ENCODE results near the gene OR2T34.
"Not testable (repeated sequence)": the region's sequence is repeated elsewhere in the genome, so short reads cannot be mapped to it uniquely, and the experiment has no call there.

The OR2T34 gene, protein sequence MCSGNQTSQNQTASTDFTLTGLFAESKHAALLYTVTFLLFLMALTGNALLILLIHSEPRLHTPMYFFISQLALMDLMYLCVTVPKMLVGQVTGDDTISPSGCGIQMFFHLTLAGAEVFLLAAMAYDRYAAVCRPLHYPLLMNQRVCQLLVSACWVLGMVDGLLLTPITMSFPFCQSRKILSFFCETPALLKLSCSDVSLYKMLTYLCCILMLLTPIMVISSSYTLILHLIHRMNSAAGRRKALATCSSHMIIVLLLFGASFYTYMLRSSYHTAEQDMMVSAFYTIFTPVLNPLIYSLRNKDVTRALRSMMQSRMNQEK
- 0 reads per million in 4 donors for total RNA-seq

DNA sequence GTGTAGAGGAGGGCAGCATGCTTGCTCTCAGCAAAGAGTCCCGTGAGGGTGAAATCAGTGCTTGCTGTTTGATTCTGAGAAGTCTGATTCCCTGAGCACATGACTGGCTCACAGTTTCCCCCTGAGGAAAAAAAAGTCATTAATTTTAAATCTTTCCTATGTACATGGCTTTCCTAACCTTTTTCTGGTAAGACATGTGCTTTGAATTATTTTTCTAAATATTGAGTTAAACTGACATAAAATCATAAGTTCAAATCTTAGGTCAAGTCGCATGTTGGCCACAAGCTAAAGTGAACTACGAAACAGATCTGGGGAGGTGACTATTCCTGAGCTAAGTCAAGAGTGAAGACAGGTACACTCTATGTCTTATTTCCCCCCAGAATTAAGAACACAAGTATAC is at the start of gene OR2T34:
TSS of gene OR2T34 (minus strand) at position 101 of the 400 bp plus-strand sequence. CDS start at position 101, 0 bp downstream.
- not testable (repeated sequence) for DNase-seq

DNA sequence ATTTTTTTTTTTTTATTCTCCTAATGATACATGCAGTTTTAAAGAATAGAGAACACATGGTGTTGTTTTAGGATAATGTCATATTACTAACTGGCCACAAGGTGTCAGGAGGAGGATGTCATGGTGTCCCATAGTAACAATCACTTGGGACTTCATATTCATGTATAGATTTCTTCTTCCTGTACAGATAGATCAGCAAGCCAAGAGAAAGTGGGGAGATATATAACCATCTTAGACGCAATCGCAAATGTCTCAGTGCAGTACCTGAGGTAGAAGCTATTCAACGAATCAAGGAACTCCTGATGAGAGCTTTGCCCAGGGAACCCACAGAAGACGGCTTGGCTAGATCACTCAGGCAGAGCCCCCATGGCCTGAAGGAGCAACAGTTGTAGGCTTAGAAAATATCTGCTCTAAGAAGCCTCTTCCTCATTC is 48.0 kb upstream of the OR2T34 start:
- peak in 1 of 5 donors; percentile 27 for DNase-seq

DNA sequence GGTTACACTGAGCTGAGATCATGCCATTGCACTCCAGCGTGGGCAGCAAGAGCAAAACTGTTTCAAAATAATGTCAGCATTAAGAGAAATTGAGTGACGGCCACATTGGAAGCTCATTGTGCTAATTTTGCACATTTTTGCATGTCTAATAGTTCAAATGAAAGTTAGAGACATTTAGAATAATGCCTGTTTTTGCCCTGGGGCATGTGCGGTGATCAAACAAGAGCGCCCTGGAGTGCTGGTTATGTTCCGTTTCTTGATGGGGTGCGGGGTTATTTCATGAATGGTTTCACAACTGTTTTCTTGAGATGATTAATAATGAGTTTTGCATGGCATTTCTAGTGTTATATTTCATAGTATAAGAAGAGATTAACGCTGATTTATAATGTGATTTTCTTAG is 47.2 kb upstream of the OR2T34 start:
- DNase-seq, result no peak

DNA sequence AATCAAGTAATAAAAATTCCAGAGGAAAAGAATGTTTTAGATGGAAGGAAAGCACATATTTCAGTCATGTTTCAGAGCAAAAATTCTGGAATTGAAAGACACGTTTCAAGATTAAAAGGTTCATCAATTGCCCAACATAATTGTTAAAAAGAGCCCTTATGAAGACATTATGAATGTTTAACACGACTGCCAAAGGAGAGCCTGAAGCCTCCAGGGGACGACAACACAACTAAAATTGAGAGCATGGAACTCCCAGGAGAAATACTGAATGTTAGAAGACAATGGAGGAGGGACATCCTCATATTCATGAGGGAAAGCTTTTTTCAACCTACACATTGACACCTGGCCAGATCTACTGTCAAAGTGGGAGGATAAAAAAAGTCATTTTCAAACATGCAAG is 44.3 kb upstream of the OR2T34 start:
- DNase-seq, result peak in 2 of 5 donors; percentile 23 to 28

DNA sequence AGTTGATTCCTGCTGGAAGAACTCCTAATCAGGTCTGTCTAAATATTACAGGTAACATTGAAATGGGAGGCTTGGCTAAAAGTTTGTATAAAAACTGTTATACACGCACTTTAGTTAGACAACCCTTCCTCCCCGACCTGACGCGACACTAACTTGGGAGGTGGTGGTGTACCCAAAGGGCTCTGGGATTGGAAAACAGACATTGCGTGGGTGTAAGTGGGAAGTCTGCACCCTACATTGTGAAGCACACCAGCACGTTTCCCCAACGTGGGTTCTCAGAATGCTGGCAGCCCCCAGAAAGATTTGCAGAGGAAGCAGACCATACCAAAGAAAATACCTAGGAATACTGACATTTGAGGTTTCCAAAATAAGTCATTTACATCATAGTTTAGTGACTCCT is 43.6 kb upstream of the OR2T34 start:
- DNase-seq, result no peak

DNA sequence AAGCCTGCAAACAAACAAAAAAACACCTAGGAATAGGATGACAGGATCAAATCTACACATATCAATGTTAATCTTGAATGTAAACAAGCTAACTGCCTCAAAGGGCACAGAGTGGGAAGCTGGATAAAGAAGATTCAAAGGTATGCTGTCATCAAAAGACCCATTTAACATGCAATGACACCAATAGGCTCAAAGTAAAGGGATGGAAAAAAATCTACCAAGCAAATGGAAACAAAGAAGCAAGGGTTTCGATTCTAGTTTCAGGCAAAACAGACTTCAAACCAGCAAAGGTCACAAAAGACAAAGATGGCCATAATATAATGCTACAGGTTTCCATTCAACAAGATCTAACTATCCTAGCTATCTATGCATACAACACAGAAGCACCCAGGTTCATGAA is 39.2 kb upstream of the OR2T34 start:
- no peak for DNase-seq

DNA sequence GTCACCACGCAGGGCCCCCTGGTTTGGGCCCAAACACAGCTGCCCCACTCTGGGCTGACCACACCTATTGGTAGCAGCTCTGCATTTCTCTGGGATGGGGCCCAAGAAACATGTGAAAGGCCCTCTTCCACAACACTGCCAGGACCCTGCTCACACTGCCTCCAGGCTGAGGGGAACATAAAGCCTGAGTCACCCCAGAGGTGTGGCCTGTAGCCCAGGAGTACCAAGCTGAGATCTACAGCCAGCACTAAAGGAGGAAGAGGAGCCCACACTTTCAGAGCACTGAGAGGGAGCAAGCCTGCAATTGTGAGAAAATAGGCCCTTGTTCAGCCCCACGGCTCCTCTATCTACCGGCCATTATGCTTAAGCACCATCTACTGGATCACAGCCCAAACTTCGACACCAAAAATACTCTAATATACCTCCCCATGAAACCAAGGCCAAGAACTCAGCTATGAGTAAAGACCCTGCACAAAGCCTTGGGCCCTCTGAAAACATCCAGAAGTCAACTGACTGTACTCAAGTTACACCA is 37.4 kb upstream of the OR2T34 start:
- peak in 1 of 5 donors; percentile 14 for DNase-seq

DNA sequence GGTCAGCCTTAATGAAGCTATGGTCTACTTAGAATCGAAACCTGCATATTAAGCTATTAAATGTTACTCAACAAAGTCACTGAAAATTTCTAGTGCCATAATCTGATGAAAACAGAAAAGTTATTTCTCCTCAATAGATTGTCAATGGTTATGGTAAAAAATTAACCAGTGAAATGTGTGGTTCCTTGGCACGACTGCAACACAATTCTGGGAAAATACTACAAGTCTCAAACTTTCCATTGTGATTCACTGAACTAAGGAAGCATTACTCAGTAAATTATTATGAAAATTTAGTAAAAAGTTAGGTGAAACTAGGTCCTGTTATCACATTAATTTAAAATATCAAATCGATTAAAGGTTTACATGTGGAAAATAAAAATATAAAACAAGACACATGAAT is 35.7 kb upstream of the OR2T34 start:
- no peak for DNase-seq

DNA sequence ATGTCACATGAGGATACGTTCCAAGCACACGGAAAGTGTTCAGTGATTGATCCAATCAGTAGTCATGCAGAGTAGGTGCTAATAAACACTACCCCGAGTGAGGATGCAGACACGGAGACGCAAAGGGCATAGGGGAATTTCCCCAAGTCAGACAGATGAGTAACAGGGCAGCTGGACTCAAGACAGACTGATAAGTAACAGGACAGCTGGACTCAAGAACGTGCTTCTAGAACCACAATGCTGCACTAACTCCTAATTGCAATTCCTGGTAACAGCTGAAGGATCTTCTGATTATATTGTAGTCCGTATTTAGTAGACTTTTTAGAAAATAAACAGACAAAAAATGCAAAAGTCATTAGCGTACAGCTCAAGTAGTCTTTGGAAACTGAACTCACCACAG is 24.8 kb upstream of the OR2T34 start:
- DNase-seq, result no peak

DNA sequence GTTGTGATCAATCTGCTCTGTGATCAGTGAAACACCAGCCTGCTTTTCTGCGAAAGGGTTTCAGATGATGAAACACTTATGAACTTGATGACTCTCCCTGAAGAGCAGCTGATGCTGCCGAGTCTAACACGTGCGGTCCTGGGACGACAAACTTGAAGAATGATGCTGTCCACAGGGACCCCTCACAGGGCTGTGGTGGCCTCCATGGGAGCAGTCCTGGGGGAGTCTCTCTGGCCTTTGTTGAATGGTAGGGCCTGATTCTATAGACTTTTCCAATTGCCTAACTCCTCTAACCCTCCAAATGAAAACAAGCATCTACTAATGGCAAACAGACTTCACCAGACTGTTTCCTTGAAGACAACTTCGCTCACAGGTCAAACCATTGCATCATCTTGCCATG is 23.0 kb upstream of the OR2T34 start, which contains the start of gene OR2T10:
TSS of gene OR2T10 (minus strand) at position 112 of the 400 bp plus-strand sequence. CDS start 3,932 bp downstream, outside the sequence.
- DNase-seq, result no peak

DNA sequence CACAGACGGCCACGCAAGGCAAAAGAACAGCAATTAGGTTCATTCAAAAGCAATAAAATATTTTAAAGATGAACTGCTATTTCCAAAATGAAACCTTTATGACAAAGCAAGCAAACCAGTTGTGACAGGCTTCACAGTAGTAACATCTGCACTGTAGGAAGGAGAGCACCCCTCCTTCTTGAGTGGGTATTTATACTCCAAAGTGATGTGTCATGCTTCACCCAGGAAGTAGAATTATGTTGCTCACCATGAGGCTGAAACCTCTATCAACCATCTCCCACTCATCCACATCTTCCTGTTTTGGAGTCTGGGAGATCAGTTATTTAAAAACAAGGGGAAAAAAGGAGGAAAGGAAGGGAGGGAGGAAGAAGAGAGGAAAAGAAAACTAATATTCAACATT is 22.1 kb upstream of the OR2T34 start:
- peak in 1 of 5 donors; percentile 12 for DNase-seq

DNA sequence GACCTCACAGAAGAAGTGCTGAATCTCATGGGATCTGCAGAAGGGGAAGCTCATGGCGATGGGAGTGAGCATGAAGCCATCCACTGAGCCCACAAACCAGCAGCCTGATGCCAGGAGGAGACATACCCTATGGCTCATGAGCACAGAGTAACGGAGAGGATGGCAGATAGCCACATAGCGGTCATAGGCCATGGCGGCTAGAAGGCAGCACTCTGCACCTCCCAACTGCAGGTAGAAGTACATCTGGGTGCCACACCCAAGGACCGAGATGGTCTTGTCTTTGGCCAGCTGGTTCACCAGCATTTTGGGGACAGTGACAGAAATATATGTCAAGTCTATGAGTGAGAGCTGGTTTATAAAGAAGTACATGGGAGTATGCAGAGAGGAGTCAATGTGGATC is 18.7 kb upstream of the OR2T34 start:
- DNase-seq, result no peak

DNA sequence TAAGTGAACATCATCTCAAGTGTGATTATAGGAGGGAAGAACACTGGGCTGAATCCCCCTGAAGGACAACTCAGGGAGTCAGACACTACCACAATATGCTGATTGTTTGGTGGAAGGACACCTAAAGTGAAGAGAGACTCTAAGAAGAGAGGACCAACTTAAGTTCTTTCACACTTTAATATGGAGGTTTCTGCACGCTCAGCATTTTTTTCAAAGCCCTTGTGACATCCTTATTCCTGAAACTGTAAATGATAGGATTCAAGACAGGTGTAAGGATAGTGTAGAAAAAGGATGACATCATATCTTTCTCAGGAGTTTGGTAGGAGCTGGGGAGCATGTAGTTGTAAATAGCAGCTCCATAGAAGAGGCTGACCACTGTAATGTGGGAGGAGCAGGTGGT is 18.1 kb upstream of the OR2T34 start:
- no peak for DNase-seq

DNA sequence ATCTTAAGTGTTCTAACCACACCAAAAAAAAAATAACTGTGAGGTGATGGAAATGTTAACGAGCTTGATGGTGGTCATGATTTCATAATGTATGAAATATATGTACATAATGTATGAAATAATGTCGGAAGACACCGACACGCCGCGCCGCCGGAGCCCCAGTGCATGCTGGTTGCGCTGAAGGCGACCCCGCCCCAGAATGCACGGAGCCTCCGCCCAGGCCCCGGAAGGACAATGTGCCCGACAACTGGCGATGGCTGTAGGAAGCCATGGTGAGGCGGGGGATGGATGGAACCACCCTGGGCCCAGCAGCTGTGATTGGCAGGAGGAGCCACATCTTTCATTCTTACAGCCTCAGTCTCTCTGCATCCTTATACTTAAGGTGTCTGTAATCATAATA is 15.5 kb upstream of the OR2T34 start:
- DNase-seq, result no peak

DNA sequence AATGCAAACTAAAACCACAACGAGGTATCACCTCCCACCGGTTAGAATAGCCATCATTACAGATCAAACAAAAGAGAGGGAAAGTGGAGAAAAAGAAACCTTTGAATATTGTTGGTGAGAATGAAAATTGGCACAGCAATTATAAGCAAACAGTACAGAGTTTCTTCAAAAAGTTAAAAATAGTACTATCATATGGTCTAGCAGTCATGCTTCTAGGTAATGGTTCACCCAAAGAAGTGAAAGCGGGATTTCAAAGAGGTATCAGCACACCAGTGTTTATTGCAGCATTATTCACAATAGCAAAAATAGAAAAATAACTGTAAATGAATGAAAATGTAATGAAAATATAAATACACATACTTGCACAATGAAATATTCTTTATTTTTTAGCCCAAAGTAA is 14.8 kb upstream of the OR2T34 start:
- no peak for DNase-seq

DNA sequence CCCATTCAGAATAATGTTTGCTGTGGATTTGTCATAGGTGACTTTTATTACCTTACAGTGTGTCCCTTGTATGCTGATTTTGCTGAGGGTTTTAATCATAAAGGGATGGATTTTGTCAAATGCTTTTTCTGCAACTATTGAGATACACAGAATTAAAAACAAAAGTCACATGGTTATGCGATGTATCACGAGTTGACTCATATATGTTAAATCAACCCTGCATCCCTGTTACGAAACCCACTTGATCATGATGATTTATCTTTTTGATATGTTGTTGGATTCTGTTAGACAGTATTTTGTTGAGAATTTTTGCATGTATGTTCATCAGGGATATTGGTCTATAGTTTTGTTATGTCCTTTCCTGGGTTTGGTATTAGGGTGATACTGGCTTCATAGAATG is 10.7 kb upstream of the OR2T34 start:
- peak in 1 of 5 donors; percentile 13 for DNase-seq

DNA sequence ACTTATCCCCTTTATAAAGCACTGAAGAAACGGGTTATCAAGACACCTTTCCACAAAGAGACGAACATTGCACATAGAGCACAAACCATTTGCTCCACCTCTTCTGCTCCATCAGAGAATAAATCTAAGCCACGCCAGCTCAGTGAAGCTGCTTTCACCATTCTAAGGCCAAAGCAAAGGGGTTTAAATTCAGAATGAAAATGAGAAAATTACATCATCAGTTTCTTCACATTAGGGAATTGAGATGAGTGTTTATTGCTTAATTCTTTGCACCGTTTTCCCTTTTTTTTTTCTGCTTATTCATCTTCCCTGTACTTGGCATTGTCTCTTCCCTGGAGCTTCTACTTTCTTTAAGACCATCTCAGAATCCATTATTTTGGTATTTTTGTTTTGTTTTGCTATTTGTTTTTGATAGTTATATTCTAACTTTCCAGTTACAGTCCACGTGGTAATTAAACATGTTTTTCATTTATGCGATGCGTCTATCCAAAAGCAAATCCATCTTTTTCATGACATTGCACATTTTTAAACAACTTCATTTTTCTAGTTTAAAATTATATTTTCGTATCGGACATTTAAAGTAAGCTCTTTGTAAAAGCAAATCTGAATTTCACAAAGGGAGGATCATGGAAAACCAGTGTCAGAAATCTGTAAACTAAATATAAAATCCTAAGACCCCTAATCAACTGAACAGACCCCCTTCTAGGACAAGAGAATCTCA is 1.9 kb upstream of the OR2T34 start:
- DNase-seq, result no peak

DNA sequence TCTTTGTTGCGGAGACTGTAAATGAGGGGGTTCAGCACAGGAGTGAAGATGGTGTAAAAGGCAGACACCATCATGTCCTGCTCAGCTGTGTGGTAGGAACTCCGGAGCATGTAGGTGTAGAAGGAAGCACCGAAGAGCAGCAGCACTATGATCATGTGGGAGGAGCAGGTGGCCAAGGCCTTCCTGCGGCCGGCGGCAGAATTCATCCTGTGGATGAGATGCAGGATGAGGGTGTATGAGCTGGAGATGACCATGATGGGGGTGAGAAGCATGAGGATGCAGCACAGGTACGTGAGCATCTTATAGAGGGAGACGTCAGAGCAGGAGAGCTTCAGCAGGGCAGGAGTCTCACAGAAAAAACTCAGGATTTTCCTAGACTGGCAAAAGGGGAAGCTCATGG is 701 bp downstream of the OR2T34 start:
- not testable (repeated sequence) for DNase-seq

DNA sequence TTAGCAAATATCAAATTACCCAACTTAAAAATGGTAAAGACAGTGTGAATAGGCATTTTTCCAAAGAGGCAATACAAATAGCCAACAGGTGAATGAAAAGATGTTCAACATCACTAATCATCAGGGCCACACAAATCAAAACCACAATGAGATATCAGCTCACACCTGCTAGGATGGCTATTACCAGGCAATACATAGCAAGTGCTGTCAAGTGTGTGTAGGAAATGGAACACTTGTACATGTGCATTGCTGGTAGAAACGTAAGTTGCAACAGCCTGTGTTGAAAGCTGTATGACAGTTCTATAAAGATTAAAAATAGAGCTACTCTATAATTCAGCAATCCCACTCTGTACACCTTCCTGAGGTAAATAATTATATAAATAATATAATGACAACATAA is 2.5 kb downstream of the OR2T34 start:
- DNase-seq, result not testable (repeated sequence)

DNA sequence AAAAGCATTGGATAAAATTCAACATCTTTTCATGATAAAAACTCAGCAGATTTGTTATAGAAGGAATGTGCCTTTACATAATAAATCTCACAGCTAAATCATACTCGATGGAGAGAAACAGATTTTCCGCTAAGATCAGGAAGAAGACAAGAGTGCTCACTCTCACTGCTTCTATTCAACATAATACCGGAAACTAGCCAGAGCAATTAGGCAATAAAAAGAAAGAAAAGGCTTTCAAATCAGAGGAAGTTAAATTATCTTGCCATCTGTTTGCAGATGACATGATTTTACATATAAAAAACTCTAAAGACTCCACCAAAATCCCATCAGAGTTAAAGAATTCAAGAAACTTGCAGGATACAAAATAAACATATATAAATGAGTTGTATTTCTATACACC is 3.7 kb downstream of the OR2T34 start:
- not testable (repeated sequence) for DNase-seq

DNA sequence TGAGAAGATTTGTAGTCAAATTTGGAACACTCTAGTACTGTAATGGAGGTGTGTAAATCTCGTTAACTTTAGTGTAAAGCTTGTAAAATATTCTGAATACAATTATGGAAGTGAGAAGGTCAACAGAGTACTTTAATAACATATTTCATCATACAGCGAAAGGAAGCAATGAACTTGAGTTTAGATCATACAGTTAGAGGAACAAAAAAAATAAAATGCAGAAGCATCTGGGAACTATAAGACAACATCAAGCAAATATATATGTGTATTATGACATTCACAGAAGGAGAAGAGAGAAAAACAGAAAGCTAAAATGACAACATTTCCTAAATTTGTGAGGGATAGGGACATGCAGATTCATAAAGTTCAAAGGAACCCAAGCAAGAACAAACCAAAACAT is 5.5 kb downstream of the OR2T34 start:
- not testable (repeated sequence) for DNase-seq

DNA sequence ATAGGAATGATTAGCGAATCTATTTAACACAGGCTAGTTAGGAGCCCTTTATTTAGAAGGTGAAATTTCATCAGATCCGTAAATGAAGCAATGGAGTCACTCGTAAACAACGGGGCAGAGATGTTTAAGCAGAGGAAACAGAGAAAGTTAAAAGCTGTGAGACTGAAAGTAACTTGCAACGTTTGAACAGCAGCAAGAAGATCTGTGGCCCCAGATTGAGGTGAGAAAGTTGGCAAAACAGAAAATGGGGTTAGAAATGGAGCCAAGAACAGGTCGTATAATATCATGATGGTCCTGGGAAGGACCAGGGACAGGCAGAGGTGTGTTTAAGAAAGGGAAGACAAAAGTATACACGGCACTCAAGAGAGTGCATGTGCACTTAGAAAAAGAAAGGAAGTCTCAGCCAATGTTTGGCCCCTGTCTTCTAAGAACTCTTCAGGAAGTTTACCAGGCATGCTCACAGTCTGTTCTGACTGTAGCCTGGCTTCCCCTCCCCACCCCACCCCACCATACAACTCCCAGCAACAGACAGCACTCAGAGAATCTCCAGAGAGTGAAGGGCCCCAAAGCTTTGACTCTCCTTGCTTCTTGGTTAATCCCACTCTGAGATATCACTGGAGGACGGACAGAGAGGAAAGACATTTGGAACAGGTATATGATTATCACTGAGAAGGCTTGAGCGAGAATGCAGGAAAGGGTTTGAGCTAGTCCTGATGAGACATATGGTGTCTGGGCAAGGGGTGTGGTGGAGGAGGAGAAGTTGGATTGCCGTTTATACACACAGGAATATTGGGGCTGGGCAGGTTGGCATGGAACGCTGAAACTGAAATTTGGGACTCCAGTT is 8.8 kb downstream of the OR2T34 start:
- peak in 1 of 5 donors; percentile 65 for DNase-seq

DNA sequence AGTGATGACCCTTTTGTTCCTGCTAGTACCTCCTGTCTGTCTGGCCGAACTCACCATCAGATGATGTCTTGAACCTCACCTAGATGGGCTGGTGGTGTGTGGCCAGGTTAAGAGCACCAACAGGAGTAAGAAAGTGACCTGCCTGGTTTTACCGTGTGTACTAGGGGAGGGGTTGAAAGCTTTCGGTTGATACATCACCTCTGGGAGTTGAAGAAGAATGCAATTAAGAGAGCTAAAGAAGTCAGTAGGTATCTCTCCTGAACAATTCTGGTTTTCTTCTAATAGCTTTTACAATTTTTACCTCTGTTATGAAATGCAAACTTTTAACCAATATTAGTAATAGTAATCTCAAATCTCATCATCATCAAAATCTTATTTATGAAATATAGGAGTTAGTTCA is 11.9 kb downstream of the OR2T34 start, which contains the start of gene OR2T29:
TSS of gene OR2T29 (minus strand) at position 101 of the 400 bp plus-strand sequence. CDS start 3,281 bp downstream, outside the sequence.
- DNase-seq, result not testable (repeated sequence)

All from T-helper 1 cell (primary cell).